ENCODE results near the gene P2RY4. TPM values are rescaled to one million over a fixed set of nuclear protein-coding genes. Genes with fewer than 3 reads are reported as not detected.

Gene P2RY4
- total and polyA plus RNA-seq, 2 of the 13 experiments (the other 11 are each of a cell fraction or from before 2014, with no cell fraction given) = 0.07 to 0.49 TPM

GRCh38 chrX:70226687-70227086 lies 33.3 kb downstream of the P2RY4 start:
- ATAC-seq (no peak), DNase-seq (ENCODE audit: low spot score) (no peak), FAIRE-seq (no peak)
- H3K4me1 ChIP-seq (ENCODE audit: insufficient read depth, low read length) = no peaks in the 10 kb centered on the region; the same call in 1 of the 2 replicates
- H3K79me2 ChIP-seq (ENCODE audit: insufficient read depth, low read length) = no peaks in the 10 kb centered on the region
- no peaks in the 10 kb centered on the region for H4K20me1 ChIP-seq (ENCODE audit: insufficient read depth, low read length)
- no peak overlapping the region for H3K4me2 ChIP-seq (ENCODE audit: low read depth, low read length)
- H3K27me3 ChIP-seq (ENCODE audit: control insufficient read depth in 1 of 2, insufficient read depth in 2 of 2, low read length in 2 of 2) = no peaks in the 10 kb centered on the region
- H2AFZ ChIP-seq (ENCODE audit: low read length) = no peak overlapping the region
- H3K4me3 ChIP-seq (replicated peaks in 1 of 3; ENCODE audit: insufficient read depth in 1 of 3, low read depth in 2 of 3, low read length in 3 of 3) = no peak overlapping the region
- H3K27ac ChIP-seq (ENCODE audit: extremely low read length, insufficient read depth, low read length) = no peak overlapping the region
- ChIA-PET POLR2A (no interaction called here), CTCF (ENCODE audit: low intra/inter-chr PET ratio, low total read pairs) (no interaction called here)
- 12% methylated on average over 2 of the region's 2 CpGs for WGBS (ENCODE audit: low lambda C conversion rate)
- no peak overlapping the region for H3K9ac ChIP-seq (ENCODE audit: insufficient read depth, low read depth, low read length)
- no peaks in the 10 kb centered on the region for H3K9me3 ChIP-seq (ENCODE audit: low read length)
- no TSS peak for BruUV-seq (replicated peaks)
- in situ Hi-C loops (cut with HindIII; ENCODE audit: extremely low pct_ligation_motif_present, low pct_unique_long_range_greater_than_20kb) = no loop called here
- H3K36me3 ChIP-seq (replicated peaks in 1 of 2; ENCODE audit: control insufficient read depth in 1 of 2, insufficient read depth in 2 of 2, low read length in 2 of 2) = no peaks in the 10 kb centered on the region
- intact Hi-C loops (cut with micrococcal nuclease; ENCODE audit: unreplicated experiment) = no loop called here
- TF ChIP-seq ZNF576 (CRISPR knock-in tag; IDR thresholded peaks at IDR 0.05) (no peak), POGK (CRISPR knock-in tag; conservative IDR thresholded peaks at IDR 0.05) (no peak), ARID2 (CRISPR knock-in tag; IDR thresholded peaks at IDR 0.05; ENCODE audit: borderline replicate concordance) (no peak), STAT6 (CRISPR knock-in tag; IDR thresholded peaks at IDR 0.05; ENCODE audit: borderline replicate concordance) (no peak), ZNF256 (CRISPR knock-in tag; conservative IDR thresholded peaks at IDR 0.05) (no peak), ZNF333 (CRISPR knock-in tag; IDR thresholded peaks at IDR 0.05; ENCODE audit: borderline replicate concordance) (no peak), NFAT5 (CRISPR knock-in tag; IDR thresholded peaks at IDR 0.05) (no peak), SMC3 (IDR thresholded peaks at IDR 0.05; ENCODE audit: low read length) (no peak), HOXA5 (CRISPR knock-in tag; IDR thresholded peaks at IDR 0.05) (no peak), TMF1 (CRISPR knock-in tag; IDR thresholded peaks at IDR 0.05; ENCODE audit: low read depth) (no peak), SP4 (CRISPR knock-in tag; IDR thresholded peaks at IDR 0.05) (no peak), TARDBP (CRISPR knock-in tag; IDR thresholded peaks at IDR 0.05) (no peak), ZNF713 (CRISPR knock-in tag; IDR thresholded peaks at IDR 0.05) (no peak)

All from HepG2 (cell line).